HepG2 (cell line): ENCODE measurements around the gene PLPP3. TPM values are rescaled to one million over a fixed set of nuclear protein-coding genes. Genes with fewer than 3 reads are reported as not detected.
A peak's percentile ranks its signal among the peaks of the same experiment; 100 is the strongest.

Source experiments
- ATAC-seq: fragments of 200-7000 bp; cut with Tn5 transposase; 3 replicates; pipeline ENCODE4 v1.9.1; 2020; ENCODE audit warnings: mild to moderate bottlenecking, moderate library complexity
- BruUV-seq: library from RNA; stranded (reverse); fragments of 400-500 nt; replicated peaks from 2 replicates; lab custom pipeline; 2021; lab: Mats Ljungman, UMichigan
- CTCF ChIA-PET: fragments of 300-600 bp; formaldehyde crosslinking; extraction: SDS; loops from one replicate; lab custom pipeline; 2021; ENCODE audit warnings: low total read pairs, inconsistent platforms, low intra/inter-chr PET ratio; lab: Yijun Ruan, JAX
- POLR2A ChIA-PET: fragments of 350-600 bp; sonication (Branson Sonifier 250); formaldehyde crosslinking; loops from one replicate; lab custom pipeline; 2020; ENCODE audit warnings: antibody characterized with exemption, inconsistent platforms; lab: Yijun Ruan, JAX
- DNase-seq: peaks from one replicate; pipeline ENCODE4 v3.0.0-alpha.2; 2015; ENCODE audit warnings: low spot score
- FAIRE-seq: peaks from 3 replicates; lab custom pipeline; 2011; peaks lifted over from hg19 to GRCh38; lab: Jason Lieb, UNC
- H2AFZ ChIP-seq: one replicate; pipeline ENCODE4 v1.6.1; 2011; ENCODE audit warnings: low read length, inconsistent platforms
- H3K27ac ChIP-seq: fragments of 300-600 bp; 3 replicates; pipeline ENCODE4 v1.8.0; 2011; ENCODE audit warnings: mixed run types, mild to moderate bottlenecking, mixed read lengths, low read length, inconsistent platforms; ENCODE audit not compliant: insufficient read depth; ENCODE audit errors: extremely low read length
- H3K27me3 ChIP-seq, 2 experiments: fragments of 200-600 bp in 1 of 2; 2 replicates in 1 of 2; 3 replicates in 1 of 2; pipeline versions ENCODE4 v1.6.0 to v1.8.0; 2011; ENCODE audit warnings: low read length in 2 of 2, mild to moderate bottlenecking in 2 of 2, moderate library complexity in 2 of 2, inconsistent platforms in 1 of 2; ENCODE audit not compliant: insufficient read depth in 2 of 2, control insufficient read depth in 1 of 2
- H3K36me3 ChIP-seq, 2 experiments: fragments of 200-600 bp in 1 of 2; replicated peaks in 1 of 2; 2 replicates in 1 of 2; 3 replicates in 1 of 2; pipeline versions ENCODE4 v1.5.1 to v1.8.0; 2011; ENCODE audit warnings: low read length in 2 of 2, inconsistent platforms in 1 of 2; ENCODE audit not compliant: insufficient read depth in 2 of 2, control insufficient read depth in 1 of 2
- H3K4me1 ChIP-seq: 2 replicates; pipeline ENCODE4 v1.5.1; 2012; ENCODE audit warnings: low read length, inconsistent platforms; ENCODE audit not compliant: insufficient read depth
- H3K4me2 ChIP-seq: 2 replicates; pipeline ENCODE4 v1.6.0; 2011; ENCODE audit warnings: low read depth, low read length, inconsistent platforms
- H3K4me3 ChIP-seq, 3 experiments: fragments of 200-600 bp in 1 of 3; sonication (generic), shearing (Covaris generic) in 1 of 3; replicated peaks in 1 of 3; 2 replicates each; pipeline ENCODE4 v1.5.1; 2011 to 2016; ENCODE audit warnings: low read length in 3 of 3, inconsistent platforms in 2 of 3, low read depth in 2 of 3, mild to moderate bottlenecking in 2 of 3, control low read depth in 1 of 3, mixed read lengths in 1 of 3; ENCODE audit not compliant: insufficient read depth in 1 of 3
- H3K79me2 ChIP-seq: one replicate; pipeline ENCODE4 v1.6.1; 2011; ENCODE audit warnings: low read length, inconsistent platforms; ENCODE audit not compliant: insufficient read depth
- H3K9ac ChIP-seq: 2 replicates; pipeline ENCODE4 v1.6.0; 2011; ENCODE audit warnings: mild to moderate bottlenecking, low read depth, low read length, inconsistent platforms; ENCODE audit not compliant: insufficient read depth
- H3K9me3 ChIP-seq: 2 replicates; pipeline ENCODE4 v1.5.1; 2012; ENCODE audit warnings: mild to moderate bottlenecking, low read length
- H4K20me1 ChIP-seq: 2 replicates; pipeline ENCODE4 v1.6.0; 2011; ENCODE audit warnings: inconsistent platforms, mild to moderate bottlenecking, low read length, moderate library complexity; ENCODE audit not compliant: insufficient read depth
- DR1 ChIP-seq: sonication (generic); formaldehyde crosslinking; IDR thresholded peaks from 2 replicates; pipeline ENCODE4 v1.8.0; 2021; ENCODE audit warnings: mild to moderate bottlenecking, missing genetic modification reagents, inconsistent platforms
- EP300 ChIP-seq, 3 experiments: sonication (generic) in 1 of 3; formaldehyde crosslinking in 1 of 3; IDR thresholded peaks; 2 replicates each; pipeline versions ENCODE4 v1.5.1 to v1.6.1; 2011 to 2020; ENCODE audit warnings: low read depth in 2 of 3, low read length in 2 of 3, borderline replicate concordance in 1 of 3, improper control_type of control experiment in 1 of 3, mild to moderate bottlenecking in 1 of 3, missing genetic modification reagents in 1 of 3, moderate library complexity in 1 of 3
- FOXP1 ChIP-seq, 2 experiments: fragments of 450-650 bp in 1 of 2; IDR thresholded peaks; 2 replicates each; pipeline ENCODE4 v1.6.1; 2017 to 2018; ENCODE audit warnings: antibody characterized with exemption in 1 of 2
- HMGXB3 ChIP-seq: sonication (generic); formaldehyde crosslinking; IDR thresholded peaks from 2 replicates; pipeline ENCODE4 v1.4.0; 2020; ENCODE audit warnings: missing genetic modification reagents, borderline replicate concordance
- KAT7 ChIP-seq: IDR thresholded peaks from 2 replicates; pipeline ENCODE4 v1.6.1; 2018; ENCODE audit warnings: borderline replicate concordance, missing compliant biosample characterization
- PHF21A ChIP-seq: sonication (generic); formaldehyde crosslinking; IDR thresholded peaks from 2 replicates; pipeline ENCODE4 v1.5.0; 2020; ENCODE audit warnings: mild to moderate bottlenecking, missing genetic modification reagents
- PITX1 ChIP-seq: sonication (generic); formaldehyde crosslinking; IDR thresholded peaks from 2 replicates; pipeline ENCODE4 v1.5.1; 2020; ENCODE audit warnings: mild to moderate bottlenecking, missing genetic modification reagents
- TARDBP ChIP-seq: sonication (generic); formaldehyde crosslinking; IDR thresholded peaks from 2 replicates; pipeline ENCODE4 v1.8.0; 2022; ENCODE audit warnings: mild to moderate bottlenecking, missing genetic modification reagents
- TFDP2 ChIP-seq: sonication (generic); formaldehyde crosslinking; IDR thresholded peaks from 2 replicates; pipeline ENCODE4 v1.4.0; 2020; ENCODE audit warnings: missing genetic modification reagents
- ZC3H4 ChIP-seq: sonication (generic); formaldehyde crosslinking; IDR thresholded peaks from 2 replicates; pipeline ENCODE4 v1.4.0; 2020; ENCODE audit warnings: missing genetic modification reagents, borderline replicate concordance
- ZFP91 ChIP-seq: sonication (generic); formaldehyde crosslinking; IDR thresholded peaks from 2 replicates; pipeline ENCODE4 v1.9.0; 2022; ENCODE audit warnings: missing genetic modification reagents, mild to moderate bottlenecking, borderline replicate concordance
- ZNF710 ChIP-seq: sonication (generic); formaldehyde crosslinking; IDR thresholded peaks from 2 replicates; pipeline ENCODE4 v1.5.0; 2020; ENCODE audit warnings: mild to moderate bottlenecking, missing genetic modification reagents, borderline replicate concordance
- WGBS: methylation state at CpG from one replicate; pipeline ENCODE4 v1.1.6; 2017; ENCODE audit warnings: low lambda C conversion rate; 5-methylcytosine and 5-hydroxymethylcytosine counted together
- in situ Hi-C: cut with HindIII; loops from 2 replicates; pipeline ENCODE4 v1.10.0; 2017; ENCODE audit warnings: low pct_unique_long_range_greater_than_20kb; ENCODE audit not compliant: extremely low pct_ligation_motif_present
- intact Hi-C: fragments of 100-400 bp; cut with micrococcal nuclease; formaldehyde crosslinking; loops from one replicate; pipeline ENCODE4 v1.10.0; 2022; ENCODE audit not compliant: unreplicated experiment
- polyA plus RNA-seq, 8 experiments: library from polyadenylated mRNA; depleted of rRNA in 3 of 8; stranded (reverse) in 7 of 8; unstranded in 1 of 8; fragments of >200 nt; fragmentation: Illumina TruSeq in 4 of 8; extraction: Trizol in 4 of 8; gene quantifications; 2 replicates each; pipeline versions ENCODE4 v1.2.1 to v1.2.3, GENCODE V29; 2011 to 2016; ENCODE audit warnings: low read depth in 4 of 8, missing spikeins in 1 of 8, mixed read lengths in 1 of 8; ENCODE audit not compliant: insufficient read depth in 1 of 8
- total RNA-seq, 5 experiments: library from RNA; depleted of rRNA; stranded (reverse); fragments of >200 nt; fragmentation: Illumina TruSeq; extraction: Trizol; gene quantifications; 2 replicates each; pipeline ENCODE4 v1.2.3, GENCODE V29; 2016; ENCODE audit warnings: low read depth in 1 of 5

PLPP3 gene
- total and polyA plus RNA-seq, 2 of the 13 experiments (the other 11 are each of a cell fraction or from before 2014, with no cell fraction given), result 49.7 to 65.8 TPM

- in situ Hi-C loops (no loop called here), intact Hi-C loops (loop anchor here (5.0 kb wide), 1 partner anchor 36 kb away; no protein-coding TSS in a partner anchor)
- Histone ChIP-seq H3K27me3 (no peaks in the 10 kb centered on the region), H2AFZ (no peak overlapping the region), H3K79me2 (no peaks in the 10 kb centered on the region), H3K4me1 (peaks cover 95% of the 10 kb centered on the region), H3K4me2 (peak overlapping the region; percentile 59), H4K20me1 (no peaks in the 10 kb centered on the region), H3K27ac (peak overlapping the region; percentile 69), H3K9ac (peak overlapping the region; percentile 52), H3K4me3 (no peak overlapping the region), H3K36me3 (no peaks in the 10 kb centered on the region), H3K9me3 (no peaks in the 10 kb centered on the region)
- ATAC-seq (peak; percentile 75), FAIRE-seq (peak; percentile 56), DNase-seq (peak; percentile 86)
- CTCF ChIA-PET, result no interaction called here
- 37% methylated on average over 12 of the region's 12 CpGs for WGBS
- no TSS peak for BruUV-seq
- POLR2A ChIA-PET, result interaction anchor here (0.7 to 2.5 kb wide), 11 partner anchors 9 to 258 kb away, joined by 3 to 17 read pairs (median 6); no protein-coding TSS in a partner anchor
- TF ChIP-seq EP300 (IDR thresholded peaks at IDR 0.05; ENCODE audit: low read depth in 2 of 2, low read length in 2 of 2) (peak; percentile 78 to 94; a peak in 3 of 4 replicates), EP300 (CRISPR knock-in tag; IDR thresholded peaks at IDR 0.05; ENCODE audit: borderline replicate concordance) (no peak; the same call in 1 of the 2 replicates), PHF21A (CRISPR knock-in tag) (peak; percentile 82), PITX1 (0 out of 2 replicates have a peak, but pooled peaks have one; percentile 43), KAT7 (CRISPR knock-in tag) (no peak), ZC3H4 (no peak), FOXP1 (IDR thresholded peaks at IDR 0.05) (no peak), FOXP1 (CRISPR knock-in tag; IDR thresholded peaks at IDR 0.05) (peak; percentile 32; the same call in 1 of the 2 replicates), ZFP91 (0 out of 2 replicates have a peak, but pooled peaks have one; percentile 16), ZNF710 (CRISPR knock-in tag) (peak; percentile 69; the same call in 1 of the 2 replicates), HMGXB3 (no peak), TFDP2 (peak; percentile 72), TARDBP (CRISPR knock-in tag) (peak; percentile 58; the same call in 1 of the 2 replicates), DR1 (CRISPR knock-in tag) (no peak)
Observed at GRCh38 chr1:56448529-56449300, 130.6 kb downstream of the PLPP3 start.
